NOMO-1 treated with DMSO at 0.1 percent for 48 hours (cell line): ENCODE data around the gene EFCAB13.

ENCODE experiments used
- DNase-seq: peaks from one replicate; lab custom pipeline; 2025; ENCODE audit not compliant: unreplicated experiment; lab: John Stamatoyannopoulos, UW

Gene EFCAB13, protein sequence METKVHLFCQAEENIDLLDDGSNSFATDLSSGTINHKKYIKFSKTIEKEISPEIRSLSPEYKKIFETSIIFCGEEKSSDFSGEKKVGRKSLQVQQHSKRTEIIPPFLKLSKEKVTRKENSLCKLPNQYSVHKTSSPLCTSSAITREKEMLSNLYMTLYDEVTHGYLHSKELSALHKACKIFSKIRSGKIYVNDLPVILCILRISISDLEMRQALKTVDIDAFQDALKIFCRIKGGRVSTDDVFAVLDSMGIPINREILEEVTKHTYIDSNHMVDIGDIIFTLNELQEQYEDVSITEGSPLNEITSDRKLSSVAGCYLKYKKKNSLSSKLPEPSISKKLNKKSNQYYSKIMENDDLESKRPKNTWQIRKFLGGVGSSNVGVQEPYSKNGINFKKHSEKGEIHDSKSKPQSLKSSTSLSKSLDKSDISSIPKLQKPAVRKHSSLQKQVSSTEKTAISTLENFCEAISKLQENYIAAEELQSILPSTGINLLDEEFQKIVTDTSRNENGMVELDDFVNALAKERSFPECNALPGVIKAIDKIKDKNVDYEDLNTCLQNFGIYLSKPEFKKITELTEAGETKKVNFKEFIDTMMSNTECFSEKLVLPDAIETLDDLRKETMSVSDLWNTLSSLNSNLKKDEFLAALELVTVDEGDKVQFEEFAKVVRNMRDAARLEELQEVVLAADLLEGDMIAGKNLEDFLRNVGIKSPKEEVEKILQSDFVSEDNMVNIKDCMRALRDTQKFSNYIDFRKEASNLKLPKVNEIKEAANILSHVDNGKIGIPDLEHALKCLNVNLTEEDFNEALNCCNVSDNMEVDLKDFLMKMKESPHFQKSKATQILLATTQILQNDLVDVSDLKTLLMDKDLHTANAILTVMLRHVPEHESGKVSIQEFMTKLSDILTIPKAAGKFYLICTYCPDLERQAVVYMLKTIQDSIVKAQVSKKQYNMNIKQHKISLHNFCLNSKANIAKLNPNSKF

DNA sequence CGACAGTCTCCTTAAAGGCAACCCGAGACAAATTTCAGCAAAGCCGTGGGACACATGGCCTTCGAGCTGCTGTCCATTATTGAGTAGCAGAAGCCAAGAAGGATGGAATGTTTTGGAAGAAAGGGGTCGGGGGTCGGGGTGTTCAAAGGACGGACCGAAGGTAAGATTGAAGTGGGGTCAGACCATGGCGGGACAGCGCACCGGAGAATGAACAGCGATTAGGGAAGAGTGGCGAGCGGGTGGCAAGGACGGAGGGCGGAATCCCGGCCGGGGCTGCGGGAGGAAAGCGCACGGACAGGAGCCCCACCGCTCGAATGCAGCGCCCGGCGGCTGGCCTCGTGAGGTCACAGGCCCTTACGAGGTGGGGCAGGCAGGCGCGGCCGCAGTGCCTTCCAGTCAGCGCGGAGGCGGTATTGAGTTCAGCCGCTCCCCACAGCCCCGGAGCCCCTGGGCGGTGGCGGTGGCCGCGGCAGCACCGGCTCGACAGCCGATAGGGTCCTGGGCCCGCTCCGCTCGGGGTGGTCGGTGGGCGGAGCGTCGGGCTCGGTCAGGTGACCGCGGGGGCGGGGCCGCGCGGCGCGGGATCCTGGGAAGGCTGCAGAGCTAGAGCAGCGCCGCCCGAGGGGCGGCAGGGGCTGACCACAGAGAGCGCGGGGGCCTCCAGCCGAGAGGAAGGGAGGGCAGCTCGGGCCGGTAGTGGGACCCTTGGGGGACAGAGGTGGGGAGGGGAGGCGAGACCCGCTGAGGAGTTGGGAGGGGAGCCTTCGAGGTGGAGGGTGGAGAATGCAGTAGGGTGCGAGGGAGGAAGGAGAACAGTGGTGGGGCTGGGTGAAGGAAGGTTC lies at the start of gene EFCAB13:
Gene EFCAB13, plus strand, starts transcription at position 574 of the 842 bp plus-strand sequence. CDS start 4,399 bp downstream, outside the sequence.
- peak; percentile 86 for DNase-seq

DNA sequence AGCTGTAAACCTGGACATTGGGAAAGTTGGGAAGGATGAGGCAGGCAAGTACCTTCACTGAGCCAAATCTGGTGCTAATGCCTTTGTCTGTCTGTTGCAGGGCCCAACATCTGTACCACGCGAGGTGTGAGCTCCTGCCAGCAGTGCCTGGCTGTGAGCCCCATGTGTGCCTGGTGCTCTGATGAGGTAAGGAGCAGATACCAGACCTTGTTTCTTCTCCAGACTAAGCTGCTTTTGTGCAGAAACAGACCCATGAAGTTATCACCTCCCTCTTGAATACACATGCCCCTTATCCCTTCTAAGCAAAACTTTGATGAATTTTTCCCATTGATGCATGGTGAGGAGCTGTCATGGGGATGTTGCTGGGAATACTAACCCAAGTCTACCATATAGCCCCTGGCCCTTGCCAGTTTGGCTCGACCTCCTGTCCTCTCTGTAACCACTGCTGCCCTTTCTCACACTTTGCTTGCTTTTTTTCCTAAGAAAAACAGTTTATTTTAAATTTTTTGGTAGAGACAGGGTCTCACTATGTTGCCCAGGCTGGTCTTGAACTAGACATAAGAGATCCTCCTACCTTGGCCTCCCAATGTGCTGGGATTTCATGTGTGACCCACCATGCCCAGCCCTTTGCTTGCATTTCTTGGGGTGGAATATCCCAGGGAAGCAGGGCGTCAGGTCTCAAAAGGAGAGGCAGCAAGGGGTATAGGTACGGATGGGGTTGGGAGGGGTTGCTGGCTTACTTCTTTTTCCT lies 49.3 kb upstream of the EFCAB13 start:
- no peak for DNase-seq

DNA sequence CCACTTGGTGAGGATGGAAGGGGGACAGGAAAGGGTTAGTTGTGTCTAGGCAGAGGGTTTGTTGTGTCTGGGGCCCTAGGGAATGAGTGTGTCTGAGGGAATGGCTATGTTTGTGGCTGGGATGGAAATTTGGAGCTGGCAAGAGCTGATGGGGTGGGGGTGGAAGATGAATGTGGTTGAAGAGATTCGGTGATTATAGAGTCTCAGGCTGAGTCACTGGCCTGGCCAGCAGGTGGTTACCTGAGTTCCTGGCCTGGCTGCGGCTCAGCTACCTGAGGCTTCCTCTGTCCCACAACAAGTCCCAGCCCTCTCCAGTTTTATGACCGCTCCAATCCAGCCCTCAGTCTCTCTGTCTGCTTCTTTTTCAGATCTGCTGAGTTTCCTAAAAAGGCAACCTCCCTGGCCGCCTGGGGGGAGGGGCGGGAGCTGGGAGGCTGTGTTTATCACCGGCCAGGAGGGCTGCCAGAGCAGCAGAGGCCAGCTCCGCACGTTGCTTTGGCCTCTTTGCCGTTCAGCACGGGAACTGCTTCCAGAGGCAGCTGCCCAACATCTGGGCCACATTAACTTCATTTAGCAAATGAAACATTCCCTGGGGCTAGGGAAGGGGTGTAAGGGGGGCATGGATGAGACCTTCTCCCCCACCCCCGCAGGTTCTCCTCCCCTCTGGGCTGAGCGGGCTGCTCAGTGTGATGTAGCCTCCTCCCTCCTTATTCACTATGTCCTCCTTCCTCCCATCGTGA lies 48.3 kb upstream of the EFCAB13 start:
- no peak for DNase-seq

DNA sequence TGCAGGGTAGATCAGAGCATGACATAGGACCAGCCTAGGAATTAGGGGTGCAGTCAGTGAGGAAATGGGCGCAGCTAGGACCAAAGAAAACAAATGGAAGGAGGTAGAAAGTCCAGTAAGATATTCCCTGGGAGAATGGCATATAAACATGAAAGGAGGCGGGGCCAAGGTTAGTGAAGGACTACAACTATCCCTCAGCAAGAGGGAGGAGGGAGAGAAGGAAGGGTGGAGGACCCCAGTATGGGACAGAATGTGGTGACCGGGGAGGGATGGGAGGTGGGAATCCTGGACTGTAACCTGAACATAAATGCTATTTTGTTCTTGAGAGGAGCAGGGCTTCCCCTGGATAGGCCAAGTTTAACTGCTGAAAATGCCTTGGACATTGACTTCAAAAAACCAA lies 47.3 kb upstream of the EFCAB13 start:
- no peak for DNase-seq

DNA sequence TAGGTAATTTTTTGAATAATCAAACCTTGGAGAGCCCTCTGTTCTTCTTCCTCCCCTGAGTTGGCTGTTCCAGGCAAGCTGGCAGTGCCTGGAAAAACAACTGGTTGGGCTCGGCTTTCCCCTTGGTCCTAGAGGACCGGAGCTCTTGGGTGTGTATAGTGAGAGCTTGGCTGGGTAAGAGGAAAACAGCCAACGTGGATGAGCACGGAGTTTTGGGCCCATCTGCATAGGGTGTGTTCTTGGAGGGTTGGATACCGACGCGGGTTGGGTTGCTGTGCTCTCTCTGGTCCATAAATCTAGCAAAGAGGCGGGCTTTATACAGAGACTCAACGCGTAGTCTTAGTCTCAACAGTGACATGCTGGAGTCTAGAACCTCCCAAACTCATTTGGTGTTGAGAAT lies 46.9 kb upstream of the EFCAB13 start:
- DNase-seq: no peak

DNA sequence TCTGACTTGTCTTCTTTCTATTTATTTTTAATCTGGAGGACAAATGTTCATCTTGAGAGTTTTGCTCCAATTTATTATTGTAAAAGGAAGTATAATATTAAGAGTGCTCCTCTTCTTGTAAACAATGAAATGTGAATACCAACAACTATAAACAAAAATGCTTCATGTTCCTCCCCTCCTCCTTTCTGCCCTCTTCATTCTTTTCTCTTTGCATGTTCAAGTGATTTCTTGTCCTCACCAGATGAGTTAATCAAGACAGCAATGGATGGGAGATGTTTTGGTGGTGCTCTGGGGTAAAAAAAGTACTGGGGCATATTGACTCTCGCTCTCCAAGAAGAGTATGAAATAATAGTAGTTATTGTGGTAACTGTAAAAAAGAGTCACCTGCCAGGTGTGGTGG lies 45.8 kb upstream of the EFCAB13 start:
- DNase-seq: no peak

DNA sequence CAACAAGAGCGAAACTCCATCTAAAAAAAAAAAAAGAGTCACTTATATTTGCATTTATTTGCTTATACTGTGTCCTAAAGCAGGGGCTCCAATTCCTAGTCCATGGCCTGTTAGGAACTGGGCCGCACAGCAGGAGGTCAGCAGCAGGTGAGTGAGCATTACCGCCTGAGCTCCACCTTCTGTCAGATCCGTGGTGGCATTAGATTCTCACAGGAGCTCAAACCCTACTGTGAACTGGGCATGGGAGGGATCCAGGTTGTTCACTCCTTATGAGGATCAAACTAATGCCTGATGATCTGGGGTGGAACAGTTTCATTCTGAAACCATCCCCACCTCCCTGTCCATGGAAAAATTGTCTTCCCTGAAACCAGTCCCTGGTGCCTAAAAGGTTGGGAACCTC lies 45.2 kb upstream of the EFCAB13 start:
- DNase-seq: no peak

DNA sequence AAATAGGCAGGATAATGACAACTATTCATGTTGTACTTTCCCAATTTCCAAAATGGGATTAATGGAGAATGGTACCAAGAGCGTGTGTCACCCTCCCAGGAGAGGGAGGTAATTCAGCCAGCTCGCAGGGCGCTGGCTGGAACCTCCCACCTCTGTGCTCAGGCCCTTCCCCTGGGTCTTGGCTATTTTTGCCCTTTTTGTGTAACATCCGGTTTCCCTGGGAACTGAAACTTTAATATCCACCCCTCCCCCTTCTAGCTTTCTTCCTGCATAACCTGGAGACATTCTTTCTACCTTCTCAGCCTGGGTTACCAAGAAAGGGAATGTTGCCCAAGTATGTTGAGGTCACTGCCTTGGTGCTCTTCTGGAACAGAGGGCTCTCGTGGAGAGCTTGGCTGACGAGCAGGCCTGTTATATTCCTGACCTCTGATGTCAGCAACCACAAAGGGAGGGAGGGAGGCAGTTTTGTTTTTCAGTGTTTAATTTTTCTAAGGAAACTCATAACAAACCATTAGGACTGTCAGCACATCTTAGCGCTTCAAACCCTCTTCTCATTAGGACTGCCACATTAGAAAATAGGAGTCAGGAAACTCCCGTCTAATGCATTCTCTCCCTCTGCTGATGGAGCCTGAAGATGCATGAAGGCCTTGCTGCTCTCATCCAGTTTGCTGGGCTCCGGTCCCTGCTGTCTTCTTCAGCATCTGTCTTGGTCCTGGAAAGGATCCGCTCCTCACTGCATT lies 44.5 kb upstream of the EFCAB13 start:
- peak; percentile 84 for DNase-seq

DNA sequence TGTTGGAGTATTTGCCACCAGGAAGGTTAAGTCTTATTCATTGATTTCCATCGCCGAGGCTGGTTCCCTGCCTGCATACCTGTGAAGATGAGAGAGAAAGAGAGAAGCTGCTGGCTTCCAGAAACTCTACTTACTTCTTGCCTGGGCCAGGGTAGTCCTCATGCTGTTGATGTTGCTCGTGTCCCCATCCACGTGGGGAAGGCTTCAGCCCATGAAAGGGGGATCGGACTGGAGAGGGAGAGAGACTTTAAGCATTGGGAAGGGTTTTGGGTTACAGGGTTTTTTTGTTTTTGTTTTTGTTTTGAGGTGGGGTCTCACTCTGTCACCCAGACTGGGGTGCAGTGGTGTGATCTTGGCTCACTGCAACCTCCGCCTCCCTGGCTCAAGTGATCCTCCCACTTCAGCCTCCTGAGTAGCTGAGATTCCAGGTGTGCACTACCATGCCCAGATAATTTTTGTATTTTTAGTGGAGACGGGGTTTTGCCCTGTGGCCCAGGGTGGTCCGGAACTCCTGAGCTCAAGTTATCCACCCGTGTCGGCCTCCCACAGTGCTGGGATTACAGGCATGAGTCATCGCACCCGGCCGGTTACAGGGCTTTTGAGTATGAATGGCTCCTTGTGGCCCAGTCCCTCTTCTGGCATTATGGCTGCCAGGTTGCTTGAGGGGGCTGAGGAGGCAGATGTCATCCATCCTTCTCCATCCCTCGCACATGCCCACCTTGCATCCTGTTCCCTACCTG lies 43.5 kb upstream of the EFCAB13 start:
- DNase-seq: no peak

DNA sequence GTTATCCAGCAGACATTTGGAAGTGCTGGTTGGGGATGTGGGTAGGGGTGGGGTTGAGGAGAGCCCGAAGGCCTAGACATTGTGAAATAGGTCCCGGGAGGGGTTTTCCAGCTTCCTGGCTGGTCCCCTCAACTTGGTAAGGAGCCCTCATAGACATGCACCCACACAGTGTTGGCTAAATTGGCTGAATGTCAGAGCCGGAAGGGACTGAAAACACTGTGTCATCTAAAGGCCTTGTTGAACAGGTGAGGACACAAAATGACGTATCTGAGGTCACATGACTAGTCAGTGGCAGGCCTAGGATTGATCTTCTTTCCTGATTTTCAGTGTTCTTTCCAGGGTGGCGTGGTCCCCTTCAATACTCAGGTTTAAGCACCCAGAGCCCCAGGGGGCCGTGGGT lies 42.5 kb upstream of the EFCAB13 start:
- no peak for DNase-seq

DNA sequence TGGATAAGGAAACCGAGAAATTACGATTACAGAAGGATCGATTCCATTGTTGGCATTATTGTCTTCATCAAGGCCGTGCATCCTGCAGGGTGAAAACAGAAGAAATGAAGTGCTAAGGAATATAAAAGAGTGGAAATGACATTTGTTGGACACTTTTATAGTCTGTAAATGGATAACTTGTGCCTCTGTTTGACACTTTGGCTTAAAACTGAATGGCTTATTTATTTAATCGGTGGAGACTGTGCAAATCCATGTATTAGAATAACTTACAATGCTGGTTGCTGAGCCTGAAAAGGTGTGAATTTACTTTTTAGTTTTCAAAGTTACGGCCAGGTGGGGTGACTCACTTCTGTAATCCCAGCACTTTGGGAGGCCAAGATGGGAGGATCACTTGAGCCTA lies 38.8 kb upstream of the EFCAB13 start:
- no peak for DNase-seq

DNA sequence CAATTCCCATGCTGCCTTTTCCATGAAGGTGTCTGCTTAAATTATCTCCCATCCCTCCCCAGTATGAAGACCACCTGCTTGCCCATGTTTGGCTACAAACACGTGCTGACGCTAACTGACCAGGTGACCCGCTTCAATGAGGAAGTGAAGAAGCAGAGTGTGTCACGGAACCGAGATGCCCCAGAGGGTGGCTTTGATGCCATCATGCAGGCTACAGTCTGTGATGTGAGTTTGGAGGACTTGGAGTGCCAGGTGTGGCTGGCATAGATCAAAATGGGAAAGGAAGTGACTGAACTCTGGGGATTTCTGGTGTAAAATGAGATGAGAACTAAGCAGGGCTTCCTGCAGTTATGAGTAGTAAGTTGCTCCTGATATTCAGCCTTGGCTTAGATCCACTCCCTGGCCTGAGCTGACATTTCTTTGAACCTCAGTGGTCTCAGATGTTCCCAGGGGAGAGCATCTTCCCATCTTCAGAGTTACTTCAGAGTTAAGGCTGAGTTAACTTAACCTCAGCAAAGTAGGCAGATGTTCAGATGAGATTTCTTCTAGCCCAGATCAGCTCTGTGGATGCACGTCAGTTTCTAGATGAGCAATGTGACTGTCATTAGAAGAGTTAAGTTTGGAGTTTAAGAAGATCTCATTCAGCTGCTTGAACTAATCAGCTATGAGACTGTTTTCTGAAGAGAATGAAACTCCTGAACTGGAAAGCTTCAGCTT lies 37.4 kb upstream of the EFCAB13 start:
- DNase-seq: no peak

DNA sequence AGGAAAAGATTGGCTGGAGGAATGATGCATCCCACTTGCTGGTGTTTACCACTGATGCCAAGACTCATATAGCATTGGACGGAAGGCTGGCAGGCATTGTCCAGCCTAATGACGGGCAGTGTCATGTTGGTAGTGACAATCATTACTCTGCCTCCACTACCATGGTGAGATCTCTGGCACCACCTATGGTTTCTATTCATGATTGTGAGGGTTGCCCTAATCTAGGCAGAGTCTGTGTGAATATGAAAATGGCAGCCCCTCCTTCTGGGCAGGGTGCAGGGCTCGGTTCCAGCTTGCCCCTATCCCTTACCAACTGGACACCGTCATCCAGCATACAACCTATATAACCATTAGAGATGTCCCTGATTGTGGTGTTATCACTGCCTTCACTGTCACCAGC lies 36.7 kb upstream of the EFCAB13 start:
- no peak for DNase-seq

DNA sequence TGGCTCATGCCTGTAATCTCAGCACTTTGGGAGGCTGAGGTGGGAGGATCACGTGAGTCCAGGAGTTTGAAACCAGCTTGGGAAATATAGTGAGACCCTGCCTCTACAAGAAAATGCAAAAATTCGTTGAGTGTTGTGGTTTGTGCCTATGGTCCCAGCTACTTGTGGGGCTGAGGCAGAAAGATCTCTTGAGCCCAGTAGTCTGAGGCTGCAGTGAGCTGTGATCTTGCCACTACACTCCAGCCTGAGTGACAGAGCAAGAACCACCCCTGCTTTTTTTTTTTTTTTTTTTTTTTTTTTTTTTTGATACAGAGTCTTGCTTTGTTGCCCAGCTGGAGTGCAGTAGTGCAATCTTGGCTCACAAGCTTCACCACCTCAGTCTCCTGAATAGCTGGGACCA lies 36.1 kb upstream of the EFCAB13 start:
- no peak for DNase-seq

DNA sequence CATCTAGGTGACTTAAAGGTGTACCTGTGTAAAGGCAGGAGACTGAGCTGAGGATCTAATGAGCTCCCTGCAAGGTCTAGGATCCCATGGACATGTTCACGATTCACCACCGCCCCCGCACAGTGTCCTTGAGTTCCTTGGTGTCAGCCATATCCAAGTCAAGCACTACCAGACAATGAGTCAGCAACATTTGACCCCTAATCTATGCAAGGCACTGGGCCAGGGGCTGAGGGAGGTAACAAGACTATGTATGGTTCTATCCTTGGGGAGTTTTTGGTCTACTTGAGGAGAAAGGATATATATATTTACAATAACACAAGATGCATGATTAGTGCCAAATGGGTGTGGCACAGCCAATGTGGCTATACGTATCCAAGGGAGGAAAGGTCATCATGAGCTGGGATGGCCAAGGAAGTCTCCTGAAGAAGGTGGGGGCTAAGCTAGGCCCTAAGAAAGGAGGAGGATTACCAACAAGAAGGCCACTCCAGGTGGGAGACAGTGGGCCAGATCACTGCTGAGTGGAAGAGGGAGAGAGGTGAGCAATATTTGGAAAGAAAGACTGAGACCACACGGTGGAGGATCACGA lies 35.1 kb upstream of the EFCAB13 start:
- DNase-seq: no peak

DNA sequence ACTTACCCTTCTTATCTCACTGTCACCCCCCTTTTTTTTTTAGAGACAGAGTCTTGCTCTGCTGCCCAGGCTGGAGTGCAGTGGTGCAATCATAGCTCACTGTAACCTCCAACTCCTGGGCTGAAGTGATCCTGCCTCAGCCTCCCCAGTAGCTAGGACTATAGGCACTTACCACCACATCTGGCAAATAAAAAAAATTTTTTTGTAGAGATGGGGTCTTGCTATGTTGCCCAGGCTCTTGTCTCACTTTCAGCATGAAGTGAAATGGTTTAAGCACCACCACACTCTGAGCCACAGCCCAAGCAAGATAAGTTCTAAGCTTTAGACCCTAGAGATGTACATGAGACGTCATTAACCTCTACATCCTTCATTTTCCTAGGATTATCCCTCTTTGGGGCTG lies 34.5 kb upstream of the EFCAB13 start:
- DNase-seq: no peak

DNA sequence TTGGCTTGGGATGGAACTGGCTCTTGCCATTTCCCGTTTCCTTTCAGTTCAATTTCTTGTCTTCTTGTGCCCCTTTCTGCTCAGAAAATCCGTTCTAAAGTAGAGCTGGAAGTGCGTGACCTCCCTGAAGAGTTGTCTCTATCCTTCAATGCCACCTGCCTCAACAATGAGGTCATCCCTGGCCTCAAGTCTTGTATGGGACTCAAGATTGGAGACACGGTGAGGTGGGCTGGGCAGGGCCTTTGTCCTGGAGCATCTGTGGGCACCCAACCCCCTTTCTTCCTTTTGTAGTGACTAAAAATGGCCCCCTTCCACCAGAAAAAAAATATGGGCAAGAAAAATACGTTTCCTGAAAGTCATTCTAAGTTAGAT lies 32.9 kb upstream of the EFCAB13 start:
- no peak for DNase-seq
